ENCODE data around the gene FLRT1.

DNA sequence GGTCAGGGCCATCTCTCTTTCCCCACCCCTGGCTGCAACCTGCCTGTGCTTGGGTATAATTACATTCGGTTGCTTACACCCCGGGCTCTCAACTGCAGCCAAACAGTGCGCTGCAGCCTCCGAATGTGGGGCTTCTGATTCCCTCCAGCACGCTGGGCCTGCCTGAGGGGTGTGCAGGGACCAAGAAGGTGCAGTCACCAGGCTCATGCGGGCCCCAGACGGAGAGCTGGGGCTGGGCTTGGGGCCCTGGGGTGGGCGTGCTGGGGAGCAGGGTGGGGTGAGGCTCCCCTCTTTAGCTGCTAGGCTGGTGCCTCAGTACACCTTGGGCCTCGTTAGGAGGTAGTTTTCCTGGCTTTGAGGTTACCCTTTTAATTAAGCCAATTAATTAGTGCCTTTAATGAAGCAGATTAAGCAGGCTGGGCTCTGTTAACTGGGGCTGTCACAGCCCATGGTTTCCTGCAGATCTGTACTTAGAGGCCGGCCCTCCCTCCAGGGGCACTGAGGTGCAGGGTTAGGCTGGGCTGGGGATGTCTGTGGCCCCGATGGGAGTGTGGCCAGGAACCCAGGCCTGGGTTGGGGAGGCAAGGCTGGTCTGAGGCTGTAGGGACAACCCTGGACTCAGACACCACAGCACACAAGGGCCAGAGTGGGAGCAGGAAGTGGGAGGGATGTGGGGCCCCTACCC, 17.3 kb downstream of the FLRT1 start:
- TF ChIP-seq KDM5A (IDR thresholded peaks at IDR 0.05): no peak
- TF ChIP-seq MYC (IDR thresholded peaks at IDR 0.05; ENCODE audit: borderline replicate concordance, low read length): no peak
- TF ChIP-seq RAD21 (conservative IDR thresholded peaks at IDR 0.05 in 1 of 2, IDR thresholded peaks at IDR 0.05 in 1 of 2): no peak
- TF ChIP-seq POLR2A (IDR thresholded peaks at IDR 0.05; ENCODE audit: low read length): no peak
- no peak for TF ChIP-seq RFX5 (IDR thresholded peaks at IDR 0.05)
- no peak for TF ChIP-seq MAZ (IDR thresholded peaks at IDR 0.05; ENCODE audit: borderline replicate concordance, low read depth, low read length)
- TF ChIP-seq JUNB (IDR thresholded peaks at IDR 0.05): no peak
- no peak for TF ChIP-seq CEBPB (IDR thresholded peaks at IDR 0.05)
- TF ChIP-seq, protein P1, sequence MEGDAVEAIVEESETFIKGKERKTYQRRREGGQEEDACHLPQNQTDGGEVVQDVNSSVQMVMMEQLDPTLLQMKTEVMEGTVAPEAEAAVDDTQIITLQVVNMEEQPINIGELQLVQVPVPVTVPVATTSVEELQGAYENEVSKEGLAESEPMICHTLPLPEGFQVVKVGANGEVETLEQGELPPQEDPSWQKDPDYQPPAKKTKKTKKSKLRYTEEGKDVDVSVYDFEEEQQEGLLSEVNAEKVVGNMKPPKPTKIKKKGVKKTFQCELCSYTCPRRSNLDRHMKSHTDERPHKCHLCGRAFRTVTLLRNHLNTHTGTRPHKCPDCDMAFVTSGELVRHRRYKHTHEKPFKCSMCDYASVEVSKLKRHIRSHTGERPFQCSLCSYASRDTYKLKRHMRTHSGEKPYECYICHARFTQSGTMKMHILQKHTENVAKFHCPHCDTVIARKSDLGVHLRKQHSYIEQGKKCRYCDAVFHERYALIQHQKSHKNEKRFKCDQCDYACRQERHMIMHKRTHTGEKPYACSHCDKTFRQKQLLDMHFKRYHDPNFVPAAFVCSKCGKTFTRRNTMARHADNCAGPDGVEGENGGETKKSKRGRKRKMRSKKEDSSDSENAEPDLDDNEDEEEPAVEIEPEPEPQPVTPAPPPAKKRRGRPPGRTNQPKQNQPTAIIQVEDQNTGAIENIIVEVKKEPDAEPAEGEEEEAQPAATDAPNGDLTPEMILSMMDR (IDR thresholded peaks at IDR 0.05): no peak
- TF ChIP-seq EP300 (IDR thresholded peaks at IDR 0.05): no peak

All from A549 (cell line).